Parathyroid adenoma (tissue), 2 donors: ENCODE data around the gene SLC5A10.

ENCODE experiments used
- H2AFZ ChIP-seq: fragments of 300-600 bp; sonication (generic); one replicate; pipeline ENCODE4 v1.7.0; 2017; ENCODE audit warnings: antibody characterized with exemption, mild to moderate bottlenecking
- H3K27ac ChIP-seq: fragments of 300-600 bp; sonication (generic); one replicate; pipeline ENCODE4 v1.7.0; 2017
- H3K27me3 ChIP-seq: fragments of 300-600 bp; sonication (generic); one replicate; pipeline ENCODE4 v1.7.0; 2017; ENCODE audit warnings: low read length; ENCODE audit not compliant: control insufficient read depth, insufficient read depth
- H3K36me3 ChIP-seq: fragments of 300-600 bp; sonication (generic); one replicate; pipeline ENCODE4 v1.7.0; 2017; ENCODE audit warnings: low read length; ENCODE audit not compliant: control insufficient read depth, insufficient read depth
- H3K4me1 ChIP-seq: fragments of 300-600 bp; sonication (generic); one replicate; pipeline ENCODE4 v1.7.0; 2017; ENCODE audit warnings: control low read depth
- H3K4me2 ChIP-seq: fragments of 300-600 bp; sonication (generic); one replicate; pipeline ENCODE4 v1.7.0; 2017; ENCODE audit warnings: low read length
- H3K4me3 ChIP-seq: fragments of 300-600 bp; sonication (generic); one replicate; pipeline ENCODE4 v1.7.0; 2017; ENCODE audit warnings: low read depth, low read length
- H3K79me2 ChIP-seq: fragments of 300-600 bp; sonication (generic); one replicate; pipeline ENCODE4 v1.7.0; 2017; ENCODE audit warnings: control low read depth
- H3K9ac ChIP-seq: fragments of 300-600 bp; sonication (generic); one replicate; pipeline ENCODE4 v1.7.0; 2017; ENCODE audit warnings: mild to moderate bottlenecking
- H3K9me3 ChIP-seq: fragments of 300-600 bp; sonication (generic); one replicate; pipeline ENCODE4 v1.7.0; 2017; ENCODE audit warnings: low read length; ENCODE audit not compliant: control insufficient read depth
- TF ChIP-seq, protein P1 (sequence below): fragments of 300-600 bp; sonication (generic); IDR thresholded peaks from one replicate; pipeline ENCODE4 v1.7.0; 2017; ENCODE audit warnings: antibody characterized with exemption, mild to moderate bottlenecking
- donor health status: primary hyperparathyroidism.

SLC5A10 gene

DNA sequence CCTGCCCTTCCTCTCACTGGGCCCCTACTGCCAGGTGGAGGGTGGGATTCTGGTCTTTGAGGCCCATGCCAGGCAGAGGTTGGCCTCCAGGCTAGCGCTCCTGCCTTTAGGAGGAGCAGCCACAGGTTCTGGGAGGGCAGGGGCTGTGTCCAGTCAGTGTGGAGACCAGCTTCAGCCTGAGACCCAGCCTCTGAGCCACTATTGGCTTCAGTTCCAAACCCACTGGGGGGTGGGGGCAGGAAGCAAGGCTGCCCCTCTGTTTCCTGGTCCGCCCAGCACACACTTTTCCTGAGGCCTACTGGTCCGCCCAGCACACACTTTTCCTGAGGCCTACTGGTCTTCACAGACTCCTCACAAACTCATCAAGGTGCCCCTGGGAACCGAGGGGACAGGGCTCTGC, 16.4 kb downstream of the SLC5A10 start:
- no peak overlapping the region for H3K27ac ChIP-seq
- no peak overlapping the region for H3K4me3 ChIP-seq
- no peaks in the 10 kb centered on the region for H3K36me3 ChIP-seq
- no peak overlapping the region for H3K4me2 ChIP-seq
- no peak overlapping the region for H3K9ac ChIP-seq
- no peaks in the 10 kb centered on the region for H3K79me2 ChIP-seq
- TF ChIP-seq, protein P1, sequence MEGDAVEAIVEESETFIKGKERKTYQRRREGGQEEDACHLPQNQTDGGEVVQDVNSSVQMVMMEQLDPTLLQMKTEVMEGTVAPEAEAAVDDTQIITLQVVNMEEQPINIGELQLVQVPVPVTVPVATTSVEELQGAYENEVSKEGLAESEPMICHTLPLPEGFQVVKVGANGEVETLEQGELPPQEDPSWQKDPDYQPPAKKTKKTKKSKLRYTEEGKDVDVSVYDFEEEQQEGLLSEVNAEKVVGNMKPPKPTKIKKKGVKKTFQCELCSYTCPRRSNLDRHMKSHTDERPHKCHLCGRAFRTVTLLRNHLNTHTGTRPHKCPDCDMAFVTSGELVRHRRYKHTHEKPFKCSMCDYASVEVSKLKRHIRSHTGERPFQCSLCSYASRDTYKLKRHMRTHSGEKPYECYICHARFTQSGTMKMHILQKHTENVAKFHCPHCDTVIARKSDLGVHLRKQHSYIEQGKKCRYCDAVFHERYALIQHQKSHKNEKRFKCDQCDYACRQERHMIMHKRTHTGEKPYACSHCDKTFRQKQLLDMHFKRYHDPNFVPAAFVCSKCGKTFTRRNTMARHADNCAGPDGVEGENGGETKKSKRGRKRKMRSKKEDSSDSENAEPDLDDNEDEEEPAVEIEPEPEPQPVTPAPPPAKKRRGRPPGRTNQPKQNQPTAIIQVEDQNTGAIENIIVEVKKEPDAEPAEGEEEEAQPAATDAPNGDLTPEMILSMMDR: no peak
- no peaks in the 10 kb centered on the region for H3K27me3 ChIP-seq
- H2AFZ ChIP-seq: no peak overlapping the region
- no peaks in the 10 kb centered on the region for H3K9me3 ChIP-seq
- peaks cover 25% of the 10 kb centered on the region for H3K4me1 ChIP-seq

DNA sequence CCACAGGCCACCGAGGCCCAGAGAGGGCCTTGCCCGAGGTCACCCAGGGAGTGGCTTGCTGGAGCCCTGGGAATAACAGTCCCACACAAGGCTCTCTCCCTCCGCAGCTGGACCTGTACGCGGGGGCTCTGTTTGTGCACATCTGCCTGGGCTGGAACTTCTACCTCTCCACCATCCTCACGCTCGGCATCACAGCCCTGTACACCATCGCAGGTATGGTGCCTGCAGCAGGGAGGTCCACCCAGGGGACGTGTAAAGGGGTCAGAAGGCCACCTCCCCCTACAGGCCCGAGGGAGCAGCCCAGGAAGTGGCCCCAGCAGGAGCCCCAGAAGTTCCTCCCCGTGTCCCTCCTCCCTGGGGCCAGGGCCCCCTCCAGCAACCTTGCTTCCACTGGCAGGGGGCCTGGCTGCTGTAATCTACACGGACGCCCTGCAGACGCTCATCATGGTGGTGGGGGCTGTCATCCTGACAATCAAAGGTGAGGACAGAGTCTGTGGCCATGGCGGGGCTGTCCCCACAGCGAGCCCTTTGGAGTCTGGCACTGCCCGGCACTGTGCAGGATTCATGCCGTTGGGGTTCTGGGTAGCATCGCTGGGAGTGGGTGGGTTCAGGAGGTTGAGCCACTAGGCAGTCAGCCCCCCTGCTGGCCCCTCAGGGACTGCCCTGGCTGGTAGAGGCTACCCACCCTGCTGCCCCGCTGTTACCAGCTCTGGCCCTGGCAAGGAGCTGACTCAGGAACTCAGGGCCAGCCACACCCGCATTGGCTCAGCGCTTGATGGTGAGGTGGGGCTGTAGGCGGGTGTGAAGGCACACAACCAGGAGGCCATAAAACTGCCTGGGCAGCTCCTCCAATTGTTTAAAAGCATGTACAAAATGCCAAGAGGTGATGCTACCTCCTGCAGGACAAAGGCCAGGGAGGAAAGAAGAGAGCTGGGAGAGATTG, 17.3 kb downstream of the SLC5A10 start:
- H3K79me2 ChIP-seq: no peaks in the 10 kb centered on the region
- H3K9ac ChIP-seq: no peak overlapping the region
- no peaks in the 10 kb centered on the region for H3K9me3 ChIP-seq
- peak overlapping the region; percentile 30 for H2AFZ ChIP-seq
- no peak overlapping the region for H3K27ac ChIP-seq
- TF ChIP-seq, protein P1: no peak
- H3K4me1 ChIP-seq: peaks cover 25% of the 10 kb centered on the region
- H3K36me3 ChIP-seq: no peaks in the 10 kb centered on the region
- no peaks in the 10 kb centered on the region for H3K27me3 ChIP-seq
- no peak overlapping the region for H3K4me2 ChIP-seq
- no peak overlapping the region for H3K4me3 ChIP-seq

DNA sequence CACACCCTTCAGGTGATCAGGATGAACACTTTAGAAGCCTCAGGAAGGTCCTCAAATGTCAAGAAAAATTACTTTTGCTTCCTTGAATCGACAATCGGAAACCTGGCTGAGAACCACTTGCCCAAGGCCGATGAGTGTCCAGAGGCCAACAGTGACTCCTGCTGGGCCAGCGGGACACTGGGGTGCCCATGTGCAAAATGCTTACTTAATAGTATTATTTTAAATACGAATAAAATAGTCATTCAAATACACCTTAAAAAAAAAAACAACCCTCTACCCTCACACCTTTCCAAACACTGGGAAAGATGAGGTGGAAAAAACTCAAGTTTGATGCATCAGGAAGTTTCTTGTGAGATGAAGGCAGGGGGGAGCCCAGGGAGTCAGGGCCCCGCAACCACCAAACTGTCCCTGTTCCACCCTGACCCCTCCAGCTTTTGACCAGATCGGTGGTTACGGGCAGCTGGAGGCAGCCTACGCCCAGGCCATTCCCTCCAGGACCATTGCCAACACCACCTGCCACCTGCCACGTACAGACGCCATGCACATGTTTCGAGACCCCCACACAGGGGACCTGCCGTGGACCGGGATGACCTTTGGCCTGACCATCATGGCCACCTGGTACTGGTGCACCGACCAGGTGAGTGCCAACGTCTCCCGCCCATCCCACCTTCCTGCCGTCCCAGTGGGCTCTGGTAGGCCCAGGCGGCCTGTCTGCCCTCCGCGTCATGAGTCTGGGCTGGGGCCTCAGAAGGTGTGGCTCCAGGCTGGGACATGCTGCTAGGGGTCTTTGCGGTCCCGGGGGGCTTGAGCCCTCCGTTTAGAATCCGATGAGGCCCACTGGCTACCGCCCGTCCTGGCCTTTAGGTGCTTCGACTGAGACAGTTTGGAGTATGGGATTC, 18.9 kb downstream of the SLC5A10 start:
- Histone ChIP-seq H3K27ac (no peak overlapping the region), H3K4me2 (no peak overlapping the region), H3K4me3 (no peak overlapping the region), H3K79me2 (no peaks in the 10 kb centered on the region), H3K9me3 (no peaks in the 10 kb centered on the region), H3K27me3 (no peaks in the 10 kb centered on the region), H3K9ac (no peak overlapping the region), H3K36me3 (no peaks in the 10 kb centered on the region), H3K4me1 (peaks cover 25% of the 10 kb centered on the region), H2AFZ (no peak overlapping the region)
- TF ChIP-seq, protein P1: no peak

DNA sequence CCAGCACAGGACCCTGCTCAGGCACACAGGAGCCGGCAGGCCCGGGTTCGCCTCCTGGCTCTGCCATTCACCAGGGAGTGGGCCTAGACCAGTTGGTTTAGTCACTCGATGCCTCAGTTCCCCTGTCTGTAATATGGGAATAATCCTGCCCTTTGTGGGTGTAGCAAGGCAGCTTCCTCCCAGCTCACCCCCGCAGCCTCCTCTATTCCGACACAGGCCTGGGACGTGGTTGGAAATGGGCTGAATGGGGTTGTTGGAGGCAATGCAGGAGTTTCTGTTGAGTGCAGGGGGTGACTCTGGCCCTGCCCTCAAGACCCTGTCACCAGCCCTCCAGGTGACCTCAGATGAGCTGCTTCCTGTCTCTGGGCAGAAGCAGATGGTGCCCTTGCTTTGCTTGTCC, 19.8 kb downstream of the SLC5A10 start:
- Histone ChIP-seq H3K27ac (no peak overlapping the region), H3K9ac (no peak overlapping the region), H3K9me3 (no peaks in the 10 kb centered on the region), H3K4me2 (no peak overlapping the region), H3K4me3 (no peak overlapping the region), H2AFZ (no peak overlapping the region), H3K79me2 (no peaks in the 10 kb centered on the region), H3K4me1 (peaks cover 23% of the 10 kb centered on the region), H3K36me3 (no peaks in the 10 kb centered on the region), H3K27me3 (no peaks in the 10 kb centered on the region)
- TF ChIP-seq, protein P1: no peak
